Transverse colon (tissue), 4 donors: Measurements from ENCODE around the gene FBLN5.

Experiments used
- EP300 ChIP-seq: sonication (generic); formaldehyde crosslinking; IDR thresholded peaks from one replicate; pipeline ENCODE4 v1.6.1; 2017; ENCODE audit warnings: antibody characterized with exemption, low read depth
- POLR2AphosphoS5 ChIP-seq, 3 donors: sonication (generic); formaldehyde crosslinking; IDR thresholded peaks; one replicate each; pipeline ENCODE4 v1.6.1; 2016; ENCODE audit warnings: antibody characterized with exemption in 3 of 3
- TF ChIP-seq, protein P1 (sequence below), 5 experiments: fragments of 200-600 bp in 3 of 5; fragments of 450-650 bp in 2 of 5; sonication (generic) in 3 of 5; IDR thresholded peaks; 1 replicate in 2 of 5; 2 replicates in 3 of 5; pipeline ENCODE4 v1.5.1; 2016 to 2017; ENCODE audit warnings: antibody characterized with exemption in 5 of 5, inconsistent platforms in 3 of 5, mild to moderate bottlenecking in 2 of 5, moderate library complexity in 1 of 5

DNA sequence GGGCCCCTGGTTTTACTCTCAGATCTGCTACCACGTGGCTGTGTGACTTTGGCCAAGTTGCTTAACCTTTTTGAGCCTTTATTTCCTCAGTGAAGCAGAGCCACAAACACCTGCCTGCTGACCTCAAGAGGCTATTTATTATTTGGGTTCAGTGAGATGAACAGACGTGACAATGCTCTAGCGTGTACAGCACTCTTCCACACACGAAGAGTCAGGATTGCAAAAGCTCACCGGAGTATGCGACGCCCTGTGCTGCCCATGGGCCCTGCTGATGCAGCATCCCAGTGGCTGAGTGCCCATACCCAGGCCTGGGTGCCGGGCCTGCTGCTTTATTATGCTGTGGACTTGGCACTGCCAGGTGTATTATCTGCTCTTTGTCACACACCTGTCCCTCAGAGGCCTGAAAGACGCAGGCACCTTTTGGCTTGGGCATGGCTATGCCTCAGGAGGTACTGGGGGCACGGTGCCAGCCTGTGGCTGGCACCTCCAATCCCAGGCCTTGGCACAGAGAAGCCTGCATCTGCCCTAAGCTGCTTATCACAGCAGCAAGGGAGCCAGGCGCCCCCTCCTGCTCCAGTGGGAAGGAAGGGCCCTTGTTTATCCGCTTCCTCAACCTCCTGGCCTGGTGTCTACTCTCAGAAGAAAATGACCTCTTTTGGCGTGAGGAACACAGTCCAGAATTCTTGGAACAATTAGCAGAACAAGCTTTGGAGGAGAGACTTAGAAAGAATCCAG, 57.9 kb downstream of the FBLN5 start:
- TF ChIP-seq, protein P1, sequence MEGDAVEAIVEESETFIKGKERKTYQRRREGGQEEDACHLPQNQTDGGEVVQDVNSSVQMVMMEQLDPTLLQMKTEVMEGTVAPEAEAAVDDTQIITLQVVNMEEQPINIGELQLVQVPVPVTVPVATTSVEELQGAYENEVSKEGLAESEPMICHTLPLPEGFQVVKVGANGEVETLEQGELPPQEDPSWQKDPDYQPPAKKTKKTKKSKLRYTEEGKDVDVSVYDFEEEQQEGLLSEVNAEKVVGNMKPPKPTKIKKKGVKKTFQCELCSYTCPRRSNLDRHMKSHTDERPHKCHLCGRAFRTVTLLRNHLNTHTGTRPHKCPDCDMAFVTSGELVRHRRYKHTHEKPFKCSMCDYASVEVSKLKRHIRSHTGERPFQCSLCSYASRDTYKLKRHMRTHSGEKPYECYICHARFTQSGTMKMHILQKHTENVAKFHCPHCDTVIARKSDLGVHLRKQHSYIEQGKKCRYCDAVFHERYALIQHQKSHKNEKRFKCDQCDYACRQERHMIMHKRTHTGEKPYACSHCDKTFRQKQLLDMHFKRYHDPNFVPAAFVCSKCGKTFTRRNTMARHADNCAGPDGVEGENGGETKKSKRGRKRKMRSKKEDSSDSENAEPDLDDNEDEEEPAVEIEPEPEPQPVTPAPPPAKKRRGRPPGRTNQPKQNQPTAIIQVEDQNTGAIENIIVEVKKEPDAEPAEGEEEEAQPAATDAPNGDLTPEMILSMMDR (IDR thresholded peaks at IDR 0.05), result no peak
- peak in 2 of 3 donors; percentile 7 to 27 for TF ChIP-seq POLR2AphosphoS5 (IDR thresholded peaks at IDR 0.05)
- TF ChIP-seq EP300, result no peak
